HG02852 (cell line): ENCODE results near the gene EPO.
"Not testable (repeated sequence)": the region's sequence is repeated elsewhere in the genome, so short reads cannot be mapped to it uniquely, and the experiment has no call there.

Source experiments
- ATAC-seq: cut with Tn5 transposase; IDR thresholded peaks from one replicate; pipeline ENCODE4 v1.9.1; 2021; ENCODE audit warnings: mild to moderate bottlenecking, moderate library complexity; ENCODE audit not compliant: unreplicated experiment

Gene EPO

DNA sequence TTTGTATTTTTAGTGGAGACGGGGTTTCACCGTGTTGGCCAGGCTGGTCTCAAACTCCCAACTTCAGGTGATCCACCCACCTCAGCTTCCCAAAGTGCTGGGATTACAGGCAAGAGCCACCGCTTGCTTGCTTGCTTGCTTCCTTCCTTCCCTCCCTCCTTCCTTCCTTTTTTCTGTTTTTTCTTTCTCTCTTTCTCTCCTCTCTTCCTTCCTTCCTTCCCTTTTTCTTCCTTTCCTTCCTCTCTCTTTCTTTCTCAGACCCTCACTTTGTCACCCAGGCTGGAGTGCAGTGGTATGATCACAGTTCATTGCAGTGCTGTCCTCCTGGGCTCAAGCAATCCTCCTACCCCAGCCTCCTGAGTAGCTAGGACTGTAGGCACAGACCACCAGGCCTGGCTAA lies 19.2 kb upstream of the EPO start:
- ATAC-seq, result not testable (repeated sequence)

DNA sequence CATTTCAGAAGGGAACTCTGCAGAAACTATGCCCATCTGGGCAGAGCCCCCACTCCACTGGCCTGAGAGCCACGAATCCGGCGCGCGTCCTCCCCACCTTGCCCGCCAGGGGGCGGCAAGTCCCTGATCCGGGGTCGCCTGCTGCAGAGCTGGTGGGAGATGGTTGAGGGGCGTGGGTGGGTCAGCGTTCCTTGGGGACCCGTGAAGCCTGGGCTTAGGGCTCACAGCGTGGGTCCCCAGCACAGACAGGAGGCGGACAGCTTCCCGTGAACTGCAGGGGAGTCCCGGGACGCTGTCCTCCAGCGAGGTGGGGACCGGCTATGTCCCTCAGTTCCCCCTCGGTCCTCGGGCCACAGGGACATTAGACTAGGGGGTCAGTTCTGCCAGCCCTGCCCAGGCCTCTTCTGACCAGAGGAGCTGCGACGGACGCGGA lies 14.9 kb upstream of the EPO start:
- ATAC-seq, result peak; percentile 72

DNA sequence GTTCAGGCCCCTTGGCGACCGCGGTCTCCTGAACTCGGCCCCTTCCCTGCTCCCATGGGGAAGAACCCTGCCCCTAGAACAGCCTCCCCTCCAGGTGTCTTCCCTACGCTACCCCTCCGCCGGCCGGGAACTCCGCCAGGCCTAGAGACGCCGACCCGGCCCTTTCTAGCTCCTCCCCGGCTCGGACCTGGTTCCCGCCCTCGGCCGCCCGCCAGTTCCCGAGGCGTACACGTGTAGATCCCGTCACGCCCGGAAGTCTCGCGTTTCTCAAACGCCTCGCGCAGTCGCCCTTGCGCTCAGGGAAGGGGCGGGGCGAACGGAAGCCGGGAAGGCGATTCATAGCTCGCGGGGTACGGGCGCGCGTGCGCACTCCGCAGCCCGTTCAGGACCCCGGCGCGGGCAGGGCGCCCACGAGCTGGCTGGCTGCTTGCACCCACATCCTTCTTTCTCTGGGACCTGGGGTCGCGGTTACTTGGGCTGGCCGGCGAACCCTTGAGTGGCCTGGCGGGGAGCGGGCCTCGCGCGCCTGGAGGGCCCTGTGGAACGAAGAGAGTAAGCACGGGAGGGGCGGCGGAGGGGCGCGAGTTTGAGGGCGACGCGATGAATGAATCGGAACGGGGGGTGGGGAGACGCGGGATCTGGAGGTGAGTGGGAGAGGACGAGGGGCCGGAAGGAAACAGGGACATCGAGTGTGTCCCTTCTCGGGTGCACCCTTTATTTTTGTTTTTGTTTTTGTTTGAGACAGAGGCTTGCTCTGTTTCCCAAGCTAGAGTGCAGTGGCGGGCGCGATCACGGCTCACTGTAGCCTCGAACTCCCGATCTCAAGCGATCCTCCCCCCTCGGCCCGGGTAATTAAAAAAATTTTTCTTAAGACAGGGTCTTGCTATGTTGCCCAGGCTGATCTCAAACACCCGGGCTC lies 14.3 kb upstream of the EPO start, which contains the start of gene POP7:
Gene POP7 (plus strand): TSS at position 369 of the 919 bp plus-strand sequence. CDS start 710 bp downstream, outside the sequence.
- ATAC-seq, result peak; percentile 84

DNA sequence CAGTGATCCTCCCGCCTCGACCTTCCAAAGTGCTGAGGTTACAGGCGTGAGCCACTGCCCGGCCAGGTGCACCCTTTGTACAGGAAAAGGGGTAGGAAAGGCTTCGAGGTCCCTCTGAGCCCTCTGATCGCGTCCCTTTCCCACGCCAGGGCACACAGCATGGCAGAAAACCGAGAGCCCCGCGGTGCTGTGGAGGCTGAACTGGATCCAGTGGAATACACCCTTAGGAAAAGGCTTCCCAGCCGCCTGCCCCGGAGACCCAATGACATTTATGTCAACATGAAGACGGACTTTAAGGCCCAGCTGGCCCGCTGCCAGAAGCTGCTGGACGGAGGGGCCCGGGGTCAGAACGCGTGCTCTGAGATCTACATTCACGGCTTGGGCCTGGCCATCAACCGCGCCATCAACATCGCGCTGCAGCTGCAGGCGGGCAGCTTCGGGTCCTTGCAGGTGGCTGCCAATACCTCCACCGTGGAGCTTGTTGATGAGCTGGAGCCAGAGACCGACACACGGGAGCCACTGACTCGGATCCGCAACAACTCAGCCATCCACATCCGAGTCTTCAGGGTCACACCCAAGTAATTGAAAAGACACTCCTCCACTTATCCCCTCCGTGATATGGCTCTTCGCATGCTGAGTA lies 13.5 kb upstream of the EPO start:
- no peak for ATAC-seq

DNA sequence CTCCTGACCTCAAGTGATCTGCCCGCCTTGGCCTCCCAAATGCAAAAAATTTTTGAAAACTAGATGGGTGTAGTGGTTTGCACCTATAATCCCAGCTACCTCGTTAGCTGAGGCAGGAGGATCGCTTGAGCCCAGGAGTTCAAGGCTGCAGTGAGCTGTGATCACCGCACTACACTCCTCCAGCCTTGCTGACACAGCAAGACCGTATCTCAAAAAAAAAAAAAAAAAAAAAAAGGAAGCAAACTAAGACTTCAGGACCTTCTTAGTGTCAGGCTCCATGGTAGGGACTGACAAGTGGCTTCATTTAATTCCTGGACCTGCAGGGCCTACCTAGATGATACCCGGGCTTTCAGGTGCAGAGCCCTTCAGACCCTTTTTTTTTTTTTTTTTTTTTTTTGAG lies 11.9 kb upstream of the EPO start:
- ATAC-seq, result no peak

DNA sequence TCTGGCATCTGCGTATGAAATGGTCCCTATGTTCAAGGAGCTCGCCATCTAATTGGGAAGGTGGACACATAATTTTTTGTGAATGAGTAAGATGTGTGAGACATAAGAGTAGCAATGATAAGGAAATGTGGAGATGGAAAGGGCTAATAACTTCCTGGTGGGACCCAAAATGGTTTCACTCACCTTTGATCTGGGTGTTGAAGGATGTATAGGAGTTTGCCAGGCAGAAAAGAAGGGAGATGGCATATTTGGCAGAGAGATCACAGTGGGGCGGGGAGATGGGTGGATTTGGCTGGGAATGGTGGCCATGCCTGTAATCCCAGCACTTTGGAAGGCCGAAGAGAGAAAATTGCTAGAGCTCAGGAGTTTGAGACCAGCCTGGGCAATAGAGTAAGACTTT lies 9.8 kb upstream of the EPO start:
- no peak for ATAC-seq

DNA sequence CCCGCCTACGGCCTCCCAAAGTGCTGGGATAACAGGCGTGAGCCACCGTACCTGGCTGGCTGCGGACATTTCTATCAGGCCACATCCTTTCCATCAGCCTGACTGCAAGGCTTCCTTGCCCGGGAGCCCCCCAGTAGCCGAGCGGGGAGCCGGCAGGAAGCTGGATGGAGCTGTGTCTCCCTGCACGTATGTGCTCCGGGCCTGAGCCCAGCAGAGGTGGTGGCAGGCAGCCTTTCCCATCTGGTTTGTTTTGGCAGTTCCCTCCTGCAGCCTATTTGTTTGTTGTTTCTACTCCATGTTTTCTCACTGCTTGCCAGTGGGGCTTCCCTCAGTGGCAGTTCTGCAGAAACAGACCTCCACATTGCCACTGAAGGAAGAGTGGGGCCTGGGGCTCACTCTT lies 8.9 kb upstream of the EPO start:
- no peak for ATAC-seq

DNA sequence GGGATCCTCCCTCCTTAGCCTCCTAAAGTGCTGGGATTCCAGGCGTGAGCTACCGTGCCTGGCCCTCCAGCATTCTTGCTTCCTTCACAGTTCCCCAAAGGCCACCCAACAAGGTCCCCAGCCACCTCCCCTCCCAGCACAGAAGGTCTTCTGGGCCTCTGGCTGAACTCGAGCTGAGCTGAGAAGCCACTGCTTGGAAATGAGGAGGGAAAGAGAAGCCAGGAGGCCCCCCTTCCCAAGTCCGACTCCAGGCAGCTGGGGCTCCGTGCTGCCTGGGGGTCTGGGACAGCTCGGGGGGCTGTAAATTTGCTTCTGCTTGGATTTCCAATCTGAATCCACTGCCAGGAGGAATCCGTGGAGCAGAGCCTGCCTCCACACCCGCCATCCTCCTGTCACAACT lies 5.5 kb upstream of the EPO start:
- no peak for ATAC-seq

DNA sequence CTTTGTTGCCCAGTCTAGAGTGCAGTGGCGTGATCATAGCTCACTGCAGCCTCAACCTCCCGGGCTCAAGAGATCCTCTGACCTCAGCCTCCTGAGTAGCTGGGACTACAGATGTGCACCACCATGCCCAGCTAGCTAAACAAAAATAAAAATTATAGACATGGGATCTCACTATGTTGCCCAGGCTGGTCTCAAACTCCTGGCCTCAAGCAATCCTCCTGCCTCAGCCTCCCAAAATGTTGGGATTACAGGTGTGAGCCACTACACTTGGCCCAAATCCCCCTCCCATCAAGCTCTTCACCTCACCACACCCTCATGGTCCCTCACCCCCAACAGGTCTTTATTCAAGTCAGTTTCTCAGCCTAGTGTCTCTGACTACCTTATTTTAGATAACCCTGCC lies 3.2 kb upstream of the EPO start:
- ATAC-seq, result not testable (repeated sequence)

DNA sequence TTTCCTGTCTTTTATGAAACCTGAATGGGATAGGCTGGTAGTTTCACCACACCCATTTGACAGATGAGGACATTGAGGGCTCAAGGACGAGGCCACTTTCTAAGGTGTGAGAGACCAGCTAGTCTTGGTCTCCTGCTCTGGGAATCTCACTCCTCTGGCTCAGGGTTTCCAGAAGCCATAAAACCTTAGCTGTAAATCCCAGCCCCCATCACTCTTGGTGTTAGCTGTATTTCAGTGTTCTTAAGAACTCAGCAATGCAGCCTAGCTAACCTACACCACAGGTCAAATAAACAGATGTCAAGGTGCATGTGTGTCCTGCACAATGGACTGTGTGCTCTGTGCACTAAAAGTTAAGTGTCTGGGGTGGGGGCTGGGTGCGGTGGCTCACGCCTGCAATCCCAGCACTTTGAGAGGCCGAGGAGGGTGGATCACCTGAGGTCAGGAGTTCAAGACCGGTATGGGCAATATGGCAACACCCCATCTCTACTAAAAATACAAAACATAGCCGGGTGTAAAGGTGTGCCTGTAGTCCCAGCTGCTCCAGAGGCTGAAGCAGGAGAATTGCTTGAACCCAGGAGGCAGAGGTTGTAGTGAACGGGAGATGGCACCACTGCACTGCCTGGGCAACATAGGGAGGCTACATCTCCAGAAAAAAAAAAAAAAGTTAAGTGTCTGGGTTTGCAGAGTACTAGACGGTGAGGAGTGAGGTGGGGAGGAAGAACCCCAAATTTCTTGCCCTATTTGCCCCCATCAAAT lies 567 bp upstream of the EPO start:
- ATAC-seq, result no peak

DNA sequence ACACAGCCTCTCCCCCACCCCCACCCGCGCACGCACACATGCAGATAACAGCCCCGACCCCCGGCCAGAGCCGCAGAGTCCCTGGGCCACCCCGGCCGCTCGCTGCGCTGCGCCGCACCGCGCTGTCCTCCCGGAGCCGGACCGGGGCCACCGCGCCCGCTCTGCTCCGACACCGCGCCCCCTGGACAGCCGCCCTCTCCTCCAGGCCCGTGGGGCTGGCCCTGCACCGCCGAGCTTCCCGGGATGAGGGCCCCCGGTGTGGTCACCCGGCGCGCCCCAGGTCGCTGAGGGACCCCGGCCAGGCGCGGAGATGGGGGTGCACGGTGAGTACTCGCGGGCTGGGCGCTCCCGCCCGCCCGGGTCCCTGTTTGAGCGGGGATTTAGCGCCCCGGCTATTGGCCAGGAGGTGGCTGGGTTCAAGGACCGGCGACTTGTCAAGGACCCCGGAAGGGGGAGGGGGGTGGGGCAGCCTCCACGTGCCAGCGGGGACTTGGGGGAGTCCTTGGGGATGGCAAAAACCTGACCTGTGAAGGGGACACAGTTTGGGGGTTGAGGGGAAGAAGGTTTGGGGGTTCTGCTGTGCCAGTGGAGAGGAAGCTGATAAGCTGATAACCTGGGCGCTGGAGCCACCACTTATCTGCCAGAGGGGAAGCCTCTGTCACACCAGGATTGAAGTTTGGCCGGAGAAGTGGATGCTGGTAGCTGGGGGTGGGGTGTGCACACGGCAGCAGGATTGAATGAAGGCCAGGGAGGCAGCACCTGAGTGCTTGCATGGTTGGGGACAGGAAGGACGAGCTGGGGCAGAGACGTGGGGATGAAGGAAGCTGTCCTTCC lies 620 bp downstream of the EPO start:
- no peak for ATAC-seq

DNA sequence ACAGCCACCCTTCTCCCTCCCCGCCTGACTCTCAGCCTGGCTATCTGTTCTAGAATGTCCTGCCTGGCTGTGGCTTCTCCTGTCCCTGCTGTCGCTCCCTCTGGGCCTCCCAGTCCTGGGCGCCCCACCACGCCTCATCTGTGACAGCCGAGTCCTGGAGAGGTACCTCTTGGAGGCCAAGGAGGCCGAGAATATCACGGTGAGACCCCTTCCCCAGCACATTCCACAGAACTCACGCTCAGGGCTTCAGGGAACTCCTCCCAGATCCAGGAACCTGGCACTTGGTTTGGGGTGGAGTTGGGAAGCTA lies 1.2 kb downstream of the EPO start:
- no peak for ATAC-seq

DNA sequence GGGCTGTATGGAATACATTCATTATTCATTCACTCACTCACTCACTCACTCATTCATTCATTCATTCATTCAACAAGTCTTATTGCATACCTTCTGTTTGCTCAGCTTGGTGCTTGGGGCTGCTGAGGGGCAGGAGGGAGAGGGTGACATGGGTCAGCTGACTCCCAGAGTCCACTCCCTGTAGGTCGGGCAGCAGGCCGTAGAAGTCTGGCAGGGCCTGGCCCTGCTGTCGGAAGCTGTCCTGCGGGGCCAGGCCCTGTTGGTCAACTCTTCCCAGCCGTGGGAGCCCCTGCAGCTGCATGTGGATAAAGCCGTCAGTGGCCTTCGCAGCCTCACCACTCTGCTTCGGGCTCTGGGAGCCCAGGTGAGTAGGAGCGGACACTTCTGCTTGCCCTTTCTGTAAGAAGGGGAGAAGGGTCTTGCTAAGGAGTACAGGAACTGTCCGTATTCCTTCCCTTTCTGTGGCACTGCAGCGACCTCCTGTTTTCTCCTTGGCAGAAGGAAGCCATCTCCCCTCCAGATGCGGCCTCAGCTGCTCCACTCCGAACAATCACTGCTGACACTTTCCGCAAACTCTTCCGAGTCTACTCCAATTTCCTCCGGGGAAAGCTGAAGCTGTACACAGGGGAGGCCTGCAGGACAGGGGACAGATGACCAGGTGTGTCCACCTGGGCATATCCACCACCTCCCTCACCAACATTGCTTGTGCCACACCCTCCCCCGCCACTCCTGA lies 2.4 kb downstream of the EPO start:
- ATAC-seq, result no peak

DNA sequence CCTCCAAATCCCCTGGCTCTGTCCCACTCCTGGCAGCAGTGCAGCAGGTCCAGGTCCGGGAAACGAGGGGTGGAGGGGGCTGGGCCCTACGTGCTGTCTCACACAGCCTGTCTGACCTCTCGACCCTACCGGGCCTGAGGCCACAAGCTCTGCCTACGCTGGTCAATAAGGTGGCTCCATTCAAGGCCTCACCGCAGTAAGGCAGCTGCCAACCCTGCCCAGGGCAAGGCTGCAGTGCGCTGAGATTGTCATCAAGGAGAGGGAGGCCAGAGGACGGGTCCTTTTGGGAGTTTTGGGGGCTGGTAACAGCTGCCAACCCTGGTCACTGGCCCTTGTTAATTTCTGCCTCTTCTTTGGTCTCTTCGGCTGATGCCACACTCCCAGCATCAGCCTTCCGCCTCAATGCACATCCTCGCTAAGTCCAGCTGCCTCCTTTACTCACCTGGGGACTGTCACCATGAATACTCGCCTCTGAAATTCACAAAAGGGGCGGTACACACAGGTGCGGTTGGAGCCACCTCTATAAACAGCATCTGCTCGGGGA lies 3.5 kb downstream of the EPO start:
- no peak for ATAC-seq

DNA sequence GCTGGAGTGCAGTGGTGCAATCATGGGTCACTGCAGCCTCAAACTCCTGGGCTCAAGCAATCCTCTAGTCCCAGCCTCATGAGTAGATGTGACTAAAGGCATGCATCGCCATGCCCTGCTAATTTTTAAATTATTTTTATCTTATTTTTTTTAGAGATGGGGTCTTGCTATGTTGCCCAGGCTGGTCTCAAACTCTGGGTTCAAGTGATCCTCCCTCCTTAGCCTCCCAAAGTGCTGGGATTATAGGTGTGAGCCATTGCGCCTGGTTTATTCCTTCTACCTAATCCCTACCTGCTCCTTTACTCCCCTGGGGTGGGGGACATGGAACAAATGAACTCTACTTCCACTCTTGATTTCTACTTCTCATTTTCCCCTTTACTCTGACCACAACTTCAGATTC lies 4.1 kb downstream of the EPO start:
- not testable (repeated sequence) for ATAC-seq

DNA sequence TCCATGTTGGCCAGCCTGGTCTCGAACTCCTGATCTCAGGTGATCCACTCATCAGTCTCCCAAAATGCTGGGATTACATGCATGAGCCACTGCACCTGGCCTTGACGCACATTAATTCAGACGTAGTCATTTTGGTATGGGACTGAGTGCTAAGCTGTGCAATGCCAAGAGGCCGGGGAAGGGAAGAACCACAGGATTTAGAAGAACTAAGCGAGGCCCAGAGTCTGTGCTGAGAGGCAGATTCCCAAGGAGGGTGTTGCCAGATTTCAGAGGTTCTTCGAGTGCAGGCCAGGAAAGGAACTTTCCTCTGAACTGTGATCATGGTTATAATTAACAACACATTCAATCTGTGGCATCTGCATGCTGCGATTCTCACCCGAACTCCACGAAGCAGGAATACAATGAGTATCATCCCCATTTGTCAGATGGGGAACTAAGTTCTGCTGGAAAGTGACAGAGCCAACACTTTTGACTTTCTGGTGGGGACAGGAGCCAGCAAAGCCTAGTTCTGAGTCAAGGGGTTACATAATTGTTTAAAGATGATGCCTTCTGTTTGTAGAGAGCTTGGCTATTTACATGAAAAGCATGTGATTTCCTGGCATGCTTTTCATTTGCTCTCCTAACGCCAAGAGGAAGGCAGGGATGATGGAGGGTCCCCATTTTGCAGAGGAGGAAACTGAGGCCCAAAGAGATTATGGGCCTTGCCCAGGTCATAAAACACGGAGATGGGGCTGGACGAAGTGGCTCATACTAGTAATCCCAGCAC lies 6.9 kb downstream of the EPO start:
- no peak for ATAC-seq

DNA sequence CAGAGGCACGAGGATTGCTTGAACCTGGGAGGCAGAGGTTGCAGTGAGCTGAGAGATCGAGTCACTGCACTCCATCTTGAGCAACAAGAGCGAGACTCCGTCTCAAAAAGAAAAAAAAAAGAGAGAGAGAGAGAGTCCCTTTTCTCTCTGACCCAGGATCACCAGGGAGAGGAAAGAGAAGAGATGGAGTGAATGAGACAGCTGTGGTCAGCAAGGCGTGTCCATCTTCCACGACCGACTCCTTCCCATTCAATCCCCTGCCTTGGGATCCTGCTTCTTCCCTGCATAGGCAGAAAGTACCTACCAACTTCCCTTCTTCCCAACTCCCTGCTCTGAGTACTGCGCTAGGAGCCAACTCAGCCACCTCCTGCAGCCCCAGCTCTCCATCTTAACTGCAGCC lies 7.9 kb downstream of the EPO start:
- no peak for ATAC-seq

DNA sequence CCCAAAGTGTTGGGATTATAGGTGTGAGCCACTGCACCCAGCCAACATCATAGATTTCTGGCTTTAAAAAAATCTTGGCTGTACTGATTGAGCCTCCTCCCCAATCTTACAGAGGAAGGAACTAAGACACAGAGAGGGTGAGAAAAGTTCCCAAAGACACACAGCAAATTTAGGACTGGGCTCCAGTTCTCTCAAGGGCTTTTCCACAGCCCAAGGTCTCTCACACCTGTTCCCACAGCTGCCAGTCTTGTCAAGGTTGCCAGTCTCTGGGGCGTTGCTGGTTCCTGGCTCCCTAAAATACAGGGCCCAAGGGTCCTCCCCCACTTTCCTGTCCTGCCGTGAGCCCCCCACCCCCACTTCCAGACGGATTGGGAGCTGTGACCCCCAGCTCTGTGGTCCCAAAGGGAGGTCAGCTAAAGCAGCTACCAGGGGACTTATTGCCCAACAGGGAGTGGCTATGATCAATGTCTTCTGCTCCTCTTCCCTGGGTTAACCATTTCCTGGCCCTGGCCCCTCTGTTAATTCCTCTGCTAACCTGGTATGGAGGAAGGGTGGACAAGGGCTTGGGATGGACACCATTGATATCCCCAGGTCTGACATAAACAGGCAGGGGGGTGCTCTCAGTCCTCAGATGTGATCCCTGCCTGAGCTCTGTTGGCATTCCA lies 10.0 kb downstream of the EPO start:
- no peak for ATAC-seq
